GM23338 (cell line): ENCODE data around the gene AP3D1. TPM values are rescaled to one million over a fixed set of nuclear protein-coding genes. Genes with fewer than 3 reads are reported as not detected.

Experiments
- ATAC-seq: fragments of 200-7000 bp; cut with Tn5 transposase; 3 replicates; pipeline ENCODE4 v1.9.1; 2020
- DNase-seq: peaks from one replicate; pipeline ENCODE4 v3.0.0-alpha.2; 2015; ENCODE audit warnings: low spot score
- H2AFZ ChIP-seq: fragments of 200-600 bp; sonication (generic); 2 replicates; pipeline ENCODE4 v1.8.0; 2016; ENCODE audit warnings: antibody characterized with exemption, mild to moderate bottlenecking, moderate library complexity
- H3F3A ChIP-seq: fragments of 200-600 bp; sonication (generic); replicated peaks from 2 replicates; pipeline ENCODE4 v1.8.0; 2017; ENCODE audit warnings: antibody characterized with exemption, mixed run types, low read depth
- H3K27ac ChIP-seq: fragments of 200-600 bp; sonication (generic); 2 replicates; pipeline ENCODE4 v1.6.1; 2016; ENCODE audit warnings: low read depth
- H3K27me3 ChIP-seq: fragments of 200-600 bp; sonication (generic); 2 replicates; pipeline ENCODE4 v1.8.0; 2016; ENCODE audit warnings: mild to moderate bottlenecking, mixed run types, moderate library complexity; ENCODE audit not compliant: insufficient read depth
- H3K36me3 ChIP-seq: fragments of 200-600 bp; sonication (generic); 2 replicates; pipeline ENCODE4 v1.8.0; 2016; ENCODE audit warnings: mild to moderate bottlenecking; ENCODE audit not compliant: insufficient read depth
- H3K4me1 ChIP-seq: fragments of 200-600 bp; sonication (generic); 2 replicates; pipeline ENCODE4 v1.8.0; 2016; ENCODE audit warnings: mild to moderate bottlenecking, moderate library complexity; ENCODE audit not compliant: insufficient read depth
- H3K4me2 ChIP-seq: fragments of 200-600 bp; sonication (generic); 2 replicates; pipeline ENCODE4 v1.7.1; 2017; ENCODE audit warnings: mixed run types
- H3K4me3 ChIP-seq: fragments of 200-600 bp; sonication (generic); 2 replicates; pipeline ENCODE4 v1.6.1; 2016; ENCODE audit warnings: mixed run types
- H3K79me2 ChIP-seq: fragments of 200-600 bp; sonication (generic); replicated peaks from 2 replicates; pipeline ENCODE4 v1.8.0; 2017; ENCODE audit warnings: mild to moderate bottlenecking; ENCODE audit not compliant: insufficient read depth
- H3K9me2 ChIP-seq: fragments of 200-600 bp; sonication (generic); 2 replicates; pipeline ENCODE4 v1.8.0; 2017; ENCODE audit not compliant: insufficient read depth
- H4K20me1 ChIP-seq: fragments of 200-600 bp; sonication (generic); replicated peaks from 2 replicates; pipeline ENCODE4 v1.8.0; 2017; ENCODE audit warnings: mild to moderate bottlenecking; ENCODE audit not compliant: insufficient read depth
- H3K27ac Mint-ChIP-seq: 2 replicates; pipeline ENCODE4 v1.8.0; 2020; ENCODE audit warnings: inconsistent platforms, mild to moderate bottlenecking, moderate library complexity, mixed read lengths
- H3K27me3 Mint-ChIP-seq: 3 replicates; pipeline ENCODE4 v1.8.0; 2022; ENCODE audit warnings: low read depth, mild to moderate bottlenecking, moderate library complexity, mixed read lengths, inconsistent platforms; ENCODE audit not compliant: insufficient read depth, poor library complexity
- H3K36me3 Mint-ChIP-seq: 3 replicates; pipeline ENCODE4 v1.8.0; 2021; ENCODE audit warnings: low read depth, mild to moderate bottlenecking, inconsistent platforms, moderate library complexity, mixed read lengths
- H3K4me1 Mint-ChIP-seq: 3 replicates; pipeline ENCODE4 v1.8.0; 2020; ENCODE audit warnings: mild to moderate bottlenecking, inconsistent platforms, mixed read lengths
- H3K4me3 Mint-ChIP-seq: 3 replicates; pipeline ENCODE4 v1.8.0; 2021; ENCODE audit warnings: moderate library complexity, mild to moderate bottlenecking, inconsistent platforms, mixed read lengths
- H3K9me3 Mint-ChIP-seq: 3 replicates; pipeline ENCODE4 v1.8.0; 2020; ENCODE audit warnings: moderate library complexity, mild to moderate bottlenecking, inconsistent platforms, mixed read lengths
- CREB1 ChIP-seq: fragments of 250-450 bp; sonication (Bioruptor Pico); IDR thresholded peaks from 2 replicates; pipeline ENCODE4 v1.5.0; 2020; ENCODE audit warnings: low read depth, mild to moderate bottlenecking, moderate library complexity
- REST ChIP-seq: IDR thresholded peaks from one replicate; pipeline ENCODE4 v1.6.1; 2018; ENCODE audit warnings: antibody characterized with exemption; ENCODE audit not compliant: unreplicated experiment
- STAT1 ChIP-seq: IDR thresholded peaks from one replicate; pipeline ENCODE4 v1.6.1; 2016; ENCODE audit warnings: antibody characterized with exemption; ENCODE audit not compliant: unreplicated experiment
- ZNF331 ChIP-seq: fragments of 250-450 bp; sonication (Bioruptor Pico); IDR thresholded peaks from 2 replicates; pipeline ENCODE4 v1.5.0; 2020; ENCODE audit warnings: low read depth, mild to moderate bottlenecking, moderate library complexity
- ZNF462 ChIP-seq: fragments of 250-450 bp; sonication (Bioruptor Pico); IDR thresholded peaks from 2 replicates; pipeline ENCODE4 v1.5.0; 2020; ENCODE audit warnings: mild to moderate bottlenecking, moderate library complexity
- polyA plus RNA-seq: library from polyadenylated mRNA; unstranded; fragments of >200 nt; fragmentation: Nextera tagmentation; extraction: Ambion mirVana; gene quantifications from 2 replicates; pipeline ENCODE4 v1.2.1, GENCODE V29; 2016
- total RNA-seq: library from RNA; depleted of rRNA; stranded (reverse); fragments of >200 nt; shearing (Covaris generic); gene quantifications from 2 replicates; pipeline ENCODE4 v1.2.3, GENCODE V29; 2014
- TF ChIP-seq, protein P1 (sequence below), 2 experiments: fragments of 200-600 bp in 1 of 2; sonication (generic) in 1 of 2; conservative IDR thresholded peaks; 2 replicates each; pipeline versions ENCODE4 v1.5.1 to v1.6.1; 2016 to 2017; ENCODE audit warnings: antibody characterized with exemption in 2 of 2, low read depth in 2 of 2, mild to moderate bottlenecking in 2 of 2, moderate library complexity in 1 of 2

AP3D1 gene
- total and polyA plus RNA-seq, 2 experiments from 2014 or later = 101 to 236 TPM

DNA sequence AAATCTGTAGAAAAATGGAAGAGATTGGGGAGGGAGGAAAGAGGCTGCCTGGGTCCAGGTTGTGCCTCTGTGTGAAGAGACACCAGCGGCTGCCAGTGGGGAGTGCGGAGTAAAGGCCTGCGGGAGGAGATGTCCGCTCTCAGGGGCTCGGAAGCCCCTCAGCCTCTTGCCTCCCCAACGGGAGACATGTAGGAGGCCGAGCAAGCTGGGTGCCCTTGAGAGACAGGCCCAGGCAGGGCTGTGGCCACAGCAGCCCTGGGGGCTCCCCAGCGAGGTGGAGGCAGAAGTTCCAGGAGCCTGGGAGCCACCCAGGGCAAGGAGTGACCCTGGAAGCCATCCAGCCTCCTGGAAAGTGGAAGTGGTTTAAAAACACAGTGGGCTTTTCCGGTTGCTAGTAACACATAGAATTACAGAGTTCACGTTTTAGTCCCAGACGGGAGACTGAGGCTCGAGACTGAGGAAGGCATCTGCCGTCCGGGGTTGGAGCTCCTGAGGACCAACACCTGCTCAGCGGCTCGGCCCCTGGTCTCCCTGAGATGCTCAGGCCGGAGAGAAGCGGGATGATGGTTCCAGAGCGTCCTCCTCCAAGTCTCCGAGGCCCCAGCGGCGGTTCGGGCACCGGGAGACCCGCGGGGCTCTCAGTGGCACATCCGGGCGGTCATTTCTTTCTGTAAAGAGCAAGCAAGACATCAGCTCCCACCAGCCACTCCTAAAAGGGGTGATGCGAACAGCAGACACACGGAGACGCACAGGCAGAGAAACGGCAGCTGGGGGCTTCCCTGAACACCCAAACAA is 78.4 kb downstream of the AP3D1 start:
- Histone ChIP-seq H3K27ac (0 out of 2 replicates have a peak overlapping the region, but pooled peaks have one; percentile 50), H3K27me3 (no peaks in the 10 kb centered on the region), H3K79me2 (no peaks in the 10 kb centered on the region), H3K9me2 (no peaks in the 10 kb centered on the region), H4K20me1 (no peaks in the 10 kb centered on the region), H3K4me3 (no peak overlapping the region), H3K36me3 (no peaks in the 10 kb centered on the region; the same call in 1 of the 2 replicates), H3F3A (no peaks in the 10 kb centered on the region), H2AFZ (no peak overlapping the region), H3K4me1 (no peaks in the 10 kb centered on the region), H3K4me2 (no peak overlapping the region)
- DNase-seq (no peak), ATAC-seq (no peak)
- H3K4me3 Mint-ChIP-seq = no peak overlapping the region; the same call in 2 of the 3 replicates
- no peaks in the 10 kb centered on the region for H3K4me1 Mint-ChIP-seq
- peaks cover 5% of the 10 kb centered on the region; the same call in 2 of the 3 replicates for H3K36me3 Mint-ChIP-seq
- 0 out of 2 replicates have a peak overlapping the region, but pooled peaks have one; percentile 36 for H3K27ac Mint-ChIP-seq
- no peak for TF ChIP-seq ZNF462 (CRISPR knock-in tag)
- no peak for TF ChIP-seq STAT1
- TF ChIP-seq REST = no peak
- TF ChIP-seq CREB1 (CRISPR knock-in tag) = no peak
- TF ChIP-seq ZNF331 (CRISPR knock-in tag) = no peak
- TF ChIP-seq, protein P1, sequence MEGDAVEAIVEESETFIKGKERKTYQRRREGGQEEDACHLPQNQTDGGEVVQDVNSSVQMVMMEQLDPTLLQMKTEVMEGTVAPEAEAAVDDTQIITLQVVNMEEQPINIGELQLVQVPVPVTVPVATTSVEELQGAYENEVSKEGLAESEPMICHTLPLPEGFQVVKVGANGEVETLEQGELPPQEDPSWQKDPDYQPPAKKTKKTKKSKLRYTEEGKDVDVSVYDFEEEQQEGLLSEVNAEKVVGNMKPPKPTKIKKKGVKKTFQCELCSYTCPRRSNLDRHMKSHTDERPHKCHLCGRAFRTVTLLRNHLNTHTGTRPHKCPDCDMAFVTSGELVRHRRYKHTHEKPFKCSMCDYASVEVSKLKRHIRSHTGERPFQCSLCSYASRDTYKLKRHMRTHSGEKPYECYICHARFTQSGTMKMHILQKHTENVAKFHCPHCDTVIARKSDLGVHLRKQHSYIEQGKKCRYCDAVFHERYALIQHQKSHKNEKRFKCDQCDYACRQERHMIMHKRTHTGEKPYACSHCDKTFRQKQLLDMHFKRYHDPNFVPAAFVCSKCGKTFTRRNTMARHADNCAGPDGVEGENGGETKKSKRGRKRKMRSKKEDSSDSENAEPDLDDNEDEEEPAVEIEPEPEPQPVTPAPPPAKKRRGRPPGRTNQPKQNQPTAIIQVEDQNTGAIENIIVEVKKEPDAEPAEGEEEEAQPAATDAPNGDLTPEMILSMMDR (conservative IDR thresholded peaks at IDR 0.05; ENCODE audit: low read depth in 2 of 2) = no peak
- H3K9me3 Mint-ChIP-seq = no peaks in the 10 kb centered on the region
- peaks cover 17% of the 10 kb centered on the region for H3K27me3 Mint-ChIP-seq
